Prostate gland (tissue), 2 donors: Measurements from ENCODE around the gene PBX4.

ENCODE experiments used
- CTCF ChIP-seq, 4 experiments: fragments of 200-600 bp in 2 of 4; fragments of 450-650 bp in 2 of 4; sonication (generic) in 2 of 4; IDR thresholded peaks; 1 replicate in 3 of 4; 2 replicates in 1 of 4; pipeline ENCODE4 v1.5.1; 2016 to 2019; ENCODE audit warnings: antibody characterized with exemption in 4 of 4, mild to moderate bottlenecking in 2 of 4, moderate library complexity in 2 of 4
- POLR2A ChIP-seq: fragments of 450-650 bp; IDR thresholded peaks from one replicate; pipeline ENCODE4 v1.6.1; 2016; ENCODE audit warnings: antibody characterized with exemption, mild to moderate bottlenecking
- POLR2AphosphoS5 ChIP-seq: sonication (generic); formaldehyde crosslinking; IDR thresholded peaks from one replicate; pipeline ENCODE4 v1.6.1; 2017; ENCODE audit warnings: antibody characterized with exemption

- no peak for TF ChIP-seq CTCF (IDR thresholded peaks at IDR 0.05)
- TF ChIP-seq POLR2AphosphoS5 = no peak
- TF ChIP-seq POLR2A = no peak
Measured at GRCh38 chr19:19651076-19651475, 32.6 kb upstream of the PBX4 start.
